ENCODE results near the gene TRIM54. TPM values are rescaled to one million over a fixed set of nuclear protein-coding genes. Genes with fewer than 3 reads are reported as not detected.

The TRIM54 gene
- total and polyA plus RNA-seq, 4 donors, result 0.03 TPM; not detected in 3

DNA sequence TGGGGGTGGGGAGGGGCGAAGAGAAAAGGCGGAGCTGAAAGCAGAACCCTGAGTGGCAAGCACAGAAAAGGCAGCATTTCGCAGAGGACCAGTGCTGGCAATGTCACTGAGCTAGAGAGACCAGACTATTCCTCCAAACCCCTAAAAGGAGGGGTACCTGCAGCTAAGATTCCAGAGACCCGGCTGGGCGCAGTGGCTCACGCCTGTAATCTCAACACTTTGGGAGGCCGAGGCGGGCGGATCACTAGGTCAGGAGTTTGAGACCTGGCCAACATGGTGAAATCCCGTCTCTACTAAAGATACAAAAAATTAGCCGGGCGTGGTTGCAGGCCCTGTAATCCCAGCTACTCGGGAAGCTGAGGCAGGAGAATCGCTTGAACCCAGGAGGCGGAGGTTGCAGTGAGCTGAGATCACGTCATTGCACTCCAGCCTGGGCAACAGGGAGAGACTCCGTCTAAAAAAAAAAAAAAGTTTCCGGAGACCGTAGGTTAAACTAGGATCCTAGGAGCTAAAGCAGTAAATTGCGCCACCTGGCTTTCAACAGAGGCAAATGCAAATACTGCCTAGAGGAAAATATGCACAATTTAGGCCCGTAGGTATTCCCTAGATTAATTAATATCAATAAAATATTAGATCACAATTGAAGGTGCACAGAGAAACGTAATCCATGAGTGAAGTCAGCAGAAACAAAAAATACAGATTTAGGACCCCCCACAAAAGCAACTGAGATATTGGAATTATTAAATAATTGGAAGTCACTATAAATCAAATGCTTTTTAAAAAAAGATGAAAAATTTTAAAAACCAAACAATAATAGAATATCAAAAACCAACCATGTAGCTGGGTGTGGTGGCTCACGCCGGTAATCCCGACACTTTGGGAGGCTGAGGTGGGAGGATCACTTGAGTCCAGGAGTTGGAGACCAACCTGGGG, 21.1 kb downstream of the TRIM54 start:
- H3K9ac ChIP-seq (ENCODE audit: low read depth in 1 of 2, low read length in 2 of 2), result no peak overlapping the region
- peaks cover 3 to 28% (median 10%) of the 10 kb centered on the region in 4 donors for H3K4me1 ChIP-seq (ENCODE audit: control insufficient read depth in 4 of 4, insufficient read depth in 4 of 4, low read length in 3 of 4)
- WGBS, result 16% methylated on average over 25 of the region's 25 CpGs
- peaks cover 0 to 3% (median 0%) of the 10 kb centered on the region in 4 donors for H3K27me3 ChIP-seq (ENCODE audit: control insufficient read depth in 4 of 4, insufficient read depth in 4 of 4, low read length in 3 of 4)
- no peak overlapping the region for H3K27ac ChIP-seq (ENCODE audit: low read depth in 1 of 2, low read length in 2 of 2)
- H3K9me3 ChIP-seq (ENCODE audit: control insufficient read depth in 4 of 4, low read length in 3 of 4), result no peaks in the 10 kb centered on the region
- H3K36me3 ChIP-seq (ENCODE audit: control insufficient read depth in 4 of 4, insufficient read depth in 3 of 4, low read depth in 1 of 4, low read length in 3 of 4), result no peaks in the 10 kb centered on the region
- TF ChIP-seq GABPA (IDR thresholded peaks at IDR 0.05 in 1 of 2, conservative IDR thresholded peaks at IDR 0.05 in 1 of 2) (peak in 1 of 2 donors; percentile 41), YY1 (IDR thresholded peaks at IDR 0.05) (peak; percentile 62), RXRA (IDR thresholded peaks at IDR 0.05) (peak; percentile 43 to 52), NR2F2 (IDR thresholded peaks at IDR 0.05) (peak; percentile 40), HNF4A (conservative IDR thresholded peaks at IDR 0.05) (peak in 1 of 2 donors; percentile 15), FOXA2 (IDR thresholded peaks at IDR 0.05) (no peak), JUND (IDR thresholded peaks at IDR 0.05) (no peak), RAD21 (IDR thresholded peaks at IDR 0.05) (peak; percentile 87 to 91), FOXA1 (IDR thresholded peaks at IDR 0.05) (no peak), TAF1 (conservative IDR thresholded peaks at IDR 0.05) (no peak)
- TF ChIP-seq, protein P1, sequence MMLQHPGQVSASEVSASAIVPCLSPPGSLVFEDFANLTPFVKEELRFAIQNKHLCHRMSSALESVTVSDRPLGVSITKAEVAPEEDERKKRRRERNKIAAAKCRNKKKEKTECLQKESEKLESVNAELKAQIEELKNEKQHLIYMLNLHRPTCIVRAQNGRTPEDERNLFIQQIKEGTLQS (IDR thresholded peaks at IDR 0.05), result no peak
- TF ChIP-seq, protein P2, sequence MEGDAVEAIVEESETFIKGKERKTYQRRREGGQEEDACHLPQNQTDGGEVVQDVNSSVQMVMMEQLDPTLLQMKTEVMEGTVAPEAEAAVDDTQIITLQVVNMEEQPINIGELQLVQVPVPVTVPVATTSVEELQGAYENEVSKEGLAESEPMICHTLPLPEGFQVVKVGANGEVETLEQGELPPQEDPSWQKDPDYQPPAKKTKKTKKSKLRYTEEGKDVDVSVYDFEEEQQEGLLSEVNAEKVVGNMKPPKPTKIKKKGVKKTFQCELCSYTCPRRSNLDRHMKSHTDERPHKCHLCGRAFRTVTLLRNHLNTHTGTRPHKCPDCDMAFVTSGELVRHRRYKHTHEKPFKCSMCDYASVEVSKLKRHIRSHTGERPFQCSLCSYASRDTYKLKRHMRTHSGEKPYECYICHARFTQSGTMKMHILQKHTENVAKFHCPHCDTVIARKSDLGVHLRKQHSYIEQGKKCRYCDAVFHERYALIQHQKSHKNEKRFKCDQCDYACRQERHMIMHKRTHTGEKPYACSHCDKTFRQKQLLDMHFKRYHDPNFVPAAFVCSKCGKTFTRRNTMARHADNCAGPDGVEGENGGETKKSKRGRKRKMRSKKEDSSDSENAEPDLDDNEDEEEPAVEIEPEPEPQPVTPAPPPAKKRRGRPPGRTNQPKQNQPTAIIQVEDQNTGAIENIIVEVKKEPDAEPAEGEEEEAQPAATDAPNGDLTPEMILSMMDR (IDR thresholded peaks at IDR 0.05; ENCODE audit: low read depth, low read length, missing input control), result peak; percentile 92
- DNase-seq (ENCODE audit: low spot score), result no peak
- H3K4me3 ChIP-seq (ENCODE audit: low read depth in 1 of 3, low read length in 3 of 3), result peak overlapping the region in 1 of 3 donors; percentile 9

DNA sequence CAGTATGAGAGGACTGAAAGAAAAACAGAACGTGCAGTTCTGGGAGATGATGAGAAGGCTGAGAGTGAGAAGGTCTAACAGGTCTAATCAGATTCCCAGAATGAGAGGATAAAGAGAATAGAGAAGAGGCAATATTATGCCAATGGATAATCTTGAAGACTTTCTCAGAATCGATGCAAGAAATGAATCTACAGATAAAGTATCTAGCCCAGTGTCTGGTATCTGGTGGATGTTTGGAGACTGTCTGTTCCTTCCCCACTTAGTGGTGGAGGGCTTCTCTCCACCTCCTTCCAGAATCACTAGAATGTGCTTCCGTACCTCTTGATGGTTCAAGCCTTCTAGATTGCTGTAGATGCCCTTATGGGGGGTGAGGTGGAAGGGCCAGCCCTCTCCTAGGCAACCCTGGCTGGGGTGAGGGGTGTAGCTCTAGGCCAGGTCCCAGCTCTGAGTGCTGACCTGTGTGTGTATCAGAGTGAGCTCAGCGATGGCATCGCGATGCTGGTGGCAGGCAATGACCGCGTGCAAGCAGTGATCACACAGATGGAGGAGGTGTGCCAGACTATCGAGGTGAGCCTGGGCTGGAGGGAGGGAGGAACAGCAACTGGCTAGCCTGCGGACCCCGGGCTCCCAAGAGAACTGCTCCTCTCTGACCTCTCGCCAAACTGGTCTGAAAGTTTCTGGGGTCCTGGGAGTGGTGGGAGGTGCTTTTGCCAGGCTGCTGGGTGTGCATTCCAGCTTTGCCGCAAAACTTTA, 22.4 kb downstream of the TRIM54 start:
- Histone ChIP-seq H3K27ac (ENCODE audit: low read depth in 1 of 2, low read length in 2 of 2) (no peak overlapping the region), H3K9ac (ENCODE audit: low read depth in 1 of 2, low read length in 2 of 2) (no peak overlapping the region), H3K36me3 (ENCODE audit: control insufficient read depth in 4 of 4, insufficient read depth in 3 of 4, low read depth in 1 of 4, low read length in 3 of 4) (peaks cover 0 to 1% (median 0%) of the 10 kb centered on the region in 4 donors), H3K4me1 (ENCODE audit: control insufficient read depth in 4 of 4, insufficient read depth in 4 of 4, low read length in 3 of 4) (peaks cover 3 to 30% (median 11%) of the 10 kb centered on the region in 4 donors), H3K27me3 (ENCODE audit: control insufficient read depth in 4 of 4, insufficient read depth in 4 of 4, low read length in 3 of 4) (peaks cover 0 to 5% (median 1%) of the 10 kb centered on the region in 4 donors), H3K4me3 (ENCODE audit: low read depth in 1 of 3, low read length in 3 of 3) (no peak overlapping the region), H3K9me3 (ENCODE audit: control insufficient read depth in 4 of 4, low read length in 3 of 4) (no peaks in the 10 kb centered on the region)
- 88% methylated on average over 13 of the region's 13 CpGs for WGBS
- TF ChIP-seq GABPA (IDR thresholded peaks at IDR 0.05 in 1 of 2, conservative IDR thresholded peaks at IDR 0.05 in 1 of 2), result no peak
- no peak for TF ChIP-seq NR2F2 (IDR thresholded peaks at IDR 0.05)
- TF ChIP-seq, protein P3, sequence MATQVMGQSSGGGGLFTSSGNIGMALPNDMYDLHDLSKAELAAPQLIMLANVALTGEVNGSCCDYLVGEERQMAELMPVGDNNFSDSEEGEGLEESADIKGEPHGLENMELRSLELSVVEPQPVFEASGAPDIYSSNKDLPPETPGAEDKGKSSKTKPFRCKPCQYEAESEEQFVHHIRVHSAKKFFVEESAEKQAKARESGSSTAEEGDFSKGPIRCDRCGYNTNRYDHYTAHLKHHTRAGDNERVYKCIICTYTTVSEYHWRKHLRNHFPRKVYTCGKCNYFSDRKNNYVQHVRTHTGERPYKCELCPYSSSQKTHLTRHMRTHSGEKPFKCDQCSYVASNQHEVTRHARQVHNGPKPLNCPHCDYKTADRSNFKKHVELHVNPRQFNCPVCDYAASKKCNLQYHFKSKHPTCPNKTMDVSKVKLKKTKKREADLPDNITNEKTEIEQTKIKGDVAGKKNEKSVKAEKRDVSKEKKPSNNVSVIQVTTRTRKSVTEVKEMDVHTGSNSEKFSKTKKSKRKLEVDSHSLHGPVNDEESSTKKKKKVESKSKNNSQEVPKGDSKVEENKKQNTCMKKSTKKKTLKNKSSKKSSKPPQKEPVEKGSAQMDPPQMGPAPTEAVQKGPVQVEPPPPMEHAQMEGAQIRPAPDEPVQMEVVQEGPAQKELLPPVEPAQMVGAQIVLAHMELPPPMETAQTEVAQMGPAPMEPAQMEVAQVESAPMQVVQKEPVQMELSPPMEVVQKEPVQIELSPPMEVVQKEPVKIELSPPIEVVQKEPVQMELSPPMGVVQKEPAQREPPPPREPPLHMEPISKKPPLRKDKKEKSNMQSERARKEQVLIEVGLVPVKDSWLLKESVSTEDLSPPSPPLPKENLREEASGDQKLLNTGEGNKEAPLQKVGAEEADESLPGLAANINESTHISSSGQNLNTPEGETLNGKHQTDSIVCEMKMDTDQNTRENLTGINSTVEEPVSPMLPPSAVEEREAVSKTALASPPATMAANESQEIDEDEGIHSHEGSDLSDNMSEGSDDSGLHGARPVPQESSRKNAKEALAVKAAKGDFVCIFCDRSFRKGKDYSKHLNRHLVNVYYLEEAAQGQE (IDR thresholded peaks at IDR 0.05), result no peak
- TF ChIP-seq FOXA1 (IDR thresholded peaks at IDR 0.05), result no peak
- TF ChIP-seq RAD21 (IDR thresholded peaks at IDR 0.05), result no peak
- no peak for TF ChIP-seq FOXA2 (IDR thresholded peaks at IDR 0.05)
- no peak for TF ChIP-seq RXRA (IDR thresholded peaks at IDR 0.05)
- no peak for TF ChIP-seq TAF1 (conservative IDR thresholded peaks at IDR 0.05)
- TF ChIP-seq, protein P2 (IDR thresholded peaks at IDR 0.05; ENCODE audit: low read depth, low read length, missing input control), result no peak
- no peak for TF ChIP-seq SP1 (IDR thresholded peaks at IDR 0.05)
- TF ChIP-seq, protein P1 (IDR thresholded peaks at IDR 0.05), result no peak
- DNase-seq (ENCODE audit: low spot score), result no peak
